Transverse colon (tissue), 4 donors: ENCODE measurements around the gene KAZN.

Source experiments
- EP300 ChIP-seq: sonication (generic); formaldehyde crosslinking; IDR thresholded peaks from one replicate; pipeline ENCODE4 v1.6.1; 2017; ENCODE audit warnings: antibody characterized with exemption, low read depth
- POLR2A ChIP-seq: fragments of 450-650 bp; IDR thresholded peaks from one replicate; pipeline ENCODE4 v1.6.1; 2016; ENCODE audit warnings: antibody characterized with exemption, mild to moderate bottlenecking, moderate library complexity
- POLR2AphosphoS5 ChIP-seq, 3 donors: sonication (generic); formaldehyde crosslinking; IDR thresholded peaks; one replicate each; pipeline ENCODE4 v1.6.1; 2016; ENCODE audit warnings: antibody characterized with exemption in 3 of 3
- TF ChIP-seq, protein P1 (sequence below), 5 experiments: fragments of 200-600 bp in 3 of 5; fragments of 450-650 bp in 2 of 5; sonication (generic) in 3 of 5; IDR thresholded peaks; 1 replicate in 2 of 5; 2 replicates in 3 of 5; pipeline ENCODE4 v1.5.1; 2016 to 2017; ENCODE audit warnings: antibody characterized with exemption in 5 of 5, inconsistent platforms in 3 of 5, mild to moderate bottlenecking in 2 of 5, moderate library complexity in 1 of 5

DNA sequence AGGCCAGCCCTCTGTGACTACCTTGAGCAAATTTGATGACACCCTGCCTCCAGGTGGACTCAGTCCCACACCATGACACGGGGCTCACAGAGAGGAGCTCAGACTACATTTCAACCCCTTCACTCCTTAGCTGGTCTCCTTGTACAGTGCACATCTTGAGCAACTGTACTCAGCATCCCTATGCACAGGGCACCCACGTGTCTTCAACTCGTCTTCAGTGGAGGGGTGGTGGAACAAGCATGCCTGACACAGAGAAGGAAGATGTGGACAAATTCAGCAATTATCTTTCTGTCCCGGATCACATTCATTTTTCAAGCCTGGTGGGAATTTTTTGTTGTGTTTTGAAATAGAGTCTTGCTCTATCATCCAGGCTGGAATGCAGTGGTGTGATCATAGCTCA, 213.7 kb downstream of the KAZN start:
- TF ChIP-seq POLR2A (no peak), EP300 (no peak), POLR2AphosphoS5 (IDR thresholded peaks at IDR 0.05) (no peak)
- TF ChIP-seq, protein P1, sequence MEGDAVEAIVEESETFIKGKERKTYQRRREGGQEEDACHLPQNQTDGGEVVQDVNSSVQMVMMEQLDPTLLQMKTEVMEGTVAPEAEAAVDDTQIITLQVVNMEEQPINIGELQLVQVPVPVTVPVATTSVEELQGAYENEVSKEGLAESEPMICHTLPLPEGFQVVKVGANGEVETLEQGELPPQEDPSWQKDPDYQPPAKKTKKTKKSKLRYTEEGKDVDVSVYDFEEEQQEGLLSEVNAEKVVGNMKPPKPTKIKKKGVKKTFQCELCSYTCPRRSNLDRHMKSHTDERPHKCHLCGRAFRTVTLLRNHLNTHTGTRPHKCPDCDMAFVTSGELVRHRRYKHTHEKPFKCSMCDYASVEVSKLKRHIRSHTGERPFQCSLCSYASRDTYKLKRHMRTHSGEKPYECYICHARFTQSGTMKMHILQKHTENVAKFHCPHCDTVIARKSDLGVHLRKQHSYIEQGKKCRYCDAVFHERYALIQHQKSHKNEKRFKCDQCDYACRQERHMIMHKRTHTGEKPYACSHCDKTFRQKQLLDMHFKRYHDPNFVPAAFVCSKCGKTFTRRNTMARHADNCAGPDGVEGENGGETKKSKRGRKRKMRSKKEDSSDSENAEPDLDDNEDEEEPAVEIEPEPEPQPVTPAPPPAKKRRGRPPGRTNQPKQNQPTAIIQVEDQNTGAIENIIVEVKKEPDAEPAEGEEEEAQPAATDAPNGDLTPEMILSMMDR (IDR thresholded peaks at IDR 0.05), result no peak
